HEK293 (cell line): ENCODE results near the gene PRUNE2.

Experiments used
- BCL11B ChIP-seq: fragments of 450-650 bp; formaldehyde crosslinking; IDR thresholded peaks from 2 replicates; pipeline ENCODE4 v1.5.1; 2016; ENCODE audit warnings: low read depth, missing biosample characterization, missing genetic modification characterization
- GFI1B ChIP-seq: fragments of 450-650 bp; formaldehyde crosslinking; IDR thresholded peaks from 2 replicates; pipeline ENCODE4 v1.5.1; 2016; ENCODE audit warnings: missing biosample characterization, missing genetic modification characterization
- GLIS2 ChIP-seq: fragments of 450-650 bp; formaldehyde crosslinking; IDR thresholded peaks from 2 replicates; pipeline ENCODE4 v1.5.1; 2016; ENCODE audit warnings: missing biosample characterization, missing genetic modification characterization
- KLF8 ChIP-seq: fragments of 450-650 bp; formaldehyde crosslinking; IDR thresholded peaks from 2 replicates; pipeline ENCODE4 v1.5.1; 2016; ENCODE audit warnings: missing biosample characterization, missing genetic modification characterization
- ZNF112 ChIP-seq: fragments of 450-650 bp; formaldehyde crosslinking; IDR thresholded peaks from 2 replicates; pipeline ENCODE4 v1.5.0; 2017; ENCODE audit warnings: missing biosample characterization, missing genetic modification characterization
- ZNF169 ChIP-seq: fragments of 450-650 bp; formaldehyde crosslinking; IDR thresholded peaks from 2 replicates; pipeline ENCODE4 v1.5.1; 2016; ENCODE audit warnings: missing biosample characterization, missing genetic modification characterization
- ZNF174 ChIP-seq: fragments of 450-650 bp; formaldehyde crosslinking; IDR thresholded peaks from 2 replicates; pipeline ENCODE4 v1.5.0; 2017; ENCODE audit warnings: missing biosample characterization, mild to moderate bottlenecking, missing genetic modification characterization
- ZNF221 ChIP-seq: fragments of 450-650 bp; formaldehyde crosslinking; IDR thresholded peaks from 2 replicates; pipeline ENCODE4 v1.5.1; 2017; ENCODE audit warnings: missing biosample characterization, missing genetic modification characterization, borderline replicate concordance
- ZNF24 ChIP-seq: fragments of 450-650 bp; formaldehyde crosslinking; IDR thresholded peaks from 2 replicates; pipeline ENCODE4 v1.5.1; 2016; ENCODE audit warnings: missing biosample characterization, missing genetic modification characterization
- ZNF292 ChIP-seq: fragments of 450-650 bp; formaldehyde crosslinking; IDR thresholded peaks from 2 replicates; pipeline ENCODE4 v1.5.1; 2016; ENCODE audit warnings: low read depth, missing biosample characterization, missing genetic modification characterization, borderline replicate concordance
- ZNF394 ChIP-seq: fragments of 450-650 bp; formaldehyde crosslinking; IDR thresholded peaks from 2 replicates; pipeline ENCODE4 v1.5.1; 2016; ENCODE audit warnings: missing biosample characterization, missing genetic modification characterization, mild to moderate bottlenecking, moderate library complexity, borderline replicate concordance
- ZNF426 ChIP-seq: fragments of 450-650 bp; formaldehyde crosslinking; IDR thresholded peaks from 2 replicates; pipeline ENCODE4 v1.5.1; 2017; ENCODE audit warnings: missing biosample characterization, missing genetic modification characterization, mild to moderate bottlenecking, inconsistent platforms, moderate library complexity
- ZNF555 ChIP-seq: fragments of 450-650 bp; formaldehyde crosslinking; conservative IDR thresholded peaks from 2 replicates; pipeline ENCODE4 v1.5.1; 2017; ENCODE audit warnings: missing biosample characterization, mild to moderate bottlenecking, missing genetic modification characterization, inconsistent platforms
- ZNF560 ChIP-seq: fragments of 450-650 bp; formaldehyde crosslinking; IDR thresholded peaks from 2 replicates; pipeline ENCODE4 v1.5.1; 2017; ENCODE audit warnings: missing biosample characterization, missing genetic modification characterization, borderline replicate concordance
- ZNF610 ChIP-seq: fragments of 450-650 bp; formaldehyde crosslinking; IDR thresholded peaks from 2 replicates; pipeline ENCODE4 v1.5.1; 2016; ENCODE audit warnings: missing biosample characterization, missing genetic modification characterization, borderline replicate concordance
- ZNF623 ChIP-seq: fragments of 450-650 bp; formaldehyde crosslinking; IDR thresholded peaks from 2 replicates; pipeline ENCODE4 v1.5.1; 2016; ENCODE audit warnings: missing biosample characterization, missing genetic modification characterization
- ZNF660 ChIP-seq: fragments of 450-650 bp; IDR thresholded peaks from 2 replicates; pipeline ENCODE4 v1.5.1; 2018; ENCODE audit warnings: missing biosample characterization, mild to moderate bottlenecking, missing genetic modification characterization
- ZNF747 ChIP-seq: fragments of 450-650 bp; formaldehyde crosslinking; IDR thresholded peaks from 2 replicates; pipeline ENCODE4 v1.5.1; 2016; ENCODE audit warnings: missing biosample characterization, missing genetic modification characterization
- ZNF785 ChIP-seq: fragments of 450-650 bp; formaldehyde crosslinking; IDR thresholded peaks from 2 replicates; pipeline ENCODE4 v1.5.1; 2016; ENCODE audit warnings: missing biosample characterization, missing genetic modification characterization
- ZNF837 ChIP-seq: fragments of 450-650 bp; formaldehyde crosslinking; IDR thresholded peaks from 2 replicates; pipeline ENCODE4 v1.5.1; 2016; ENCODE audit warnings: missing biosample characterization, missing genetic modification characterization
- TF ChIP-seq, protein P1 (sequence below): fragments of 450-650 bp; formaldehyde crosslinking; conservative IDR thresholded peaks from 2 replicates; pipeline ENCODE4 v1.5.1; 2016; ENCODE audit warnings: low read depth, missing biosample characterization, missing genetic modification characterization
- TF ChIP-seq, protein P2 (sequence below): fragments of 450-650 bp; formaldehyde crosslinking; IDR thresholded peaks from 2 replicates; pipeline ENCODE4 v1.5.1; 2016; ENCODE audit warnings: missing biosample characterization, missing genetic modification characterization
- TF ChIP-seq, protein P3 (sequence below): fragments of 450-650 bp; formaldehyde crosslinking; IDR thresholded peaks from 2 replicates; pipeline ENCODE4 v1.5.1; 2017; ENCODE audit warnings: missing biosample characterization, missing genetic modification characterization
- TF ChIP-seq, protein P4 (sequence below): fragments of 450-650 bp; formaldehyde crosslinking; IDR thresholded peaks from 2 replicates; pipeline ENCODE4 v1.5.1; 2017; ENCODE audit warnings: missing biosample characterization, missing genetic modification characterization

PRUNE2 gene

DNA sequence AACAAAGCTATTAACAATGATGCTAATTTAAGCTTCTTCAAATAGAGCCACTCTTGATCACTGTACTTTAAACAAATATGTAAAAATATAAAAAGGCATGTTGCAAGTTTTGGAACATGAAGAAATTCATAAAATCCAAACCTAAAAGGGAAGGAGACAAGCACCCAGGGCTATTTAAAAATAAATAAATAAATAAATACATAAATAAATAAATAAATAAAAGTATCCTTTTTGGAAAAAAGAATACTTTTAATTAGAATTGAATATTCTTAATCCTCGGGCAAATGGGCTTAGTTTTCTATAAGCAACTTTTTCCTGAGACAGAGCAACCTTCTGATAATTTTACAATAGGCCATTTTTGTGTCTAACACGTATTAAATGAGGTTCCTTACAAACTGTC lies 289.1 kb downstream of the PRUNE2 start (continued):
- TF ChIP-seq, protein P1, sequence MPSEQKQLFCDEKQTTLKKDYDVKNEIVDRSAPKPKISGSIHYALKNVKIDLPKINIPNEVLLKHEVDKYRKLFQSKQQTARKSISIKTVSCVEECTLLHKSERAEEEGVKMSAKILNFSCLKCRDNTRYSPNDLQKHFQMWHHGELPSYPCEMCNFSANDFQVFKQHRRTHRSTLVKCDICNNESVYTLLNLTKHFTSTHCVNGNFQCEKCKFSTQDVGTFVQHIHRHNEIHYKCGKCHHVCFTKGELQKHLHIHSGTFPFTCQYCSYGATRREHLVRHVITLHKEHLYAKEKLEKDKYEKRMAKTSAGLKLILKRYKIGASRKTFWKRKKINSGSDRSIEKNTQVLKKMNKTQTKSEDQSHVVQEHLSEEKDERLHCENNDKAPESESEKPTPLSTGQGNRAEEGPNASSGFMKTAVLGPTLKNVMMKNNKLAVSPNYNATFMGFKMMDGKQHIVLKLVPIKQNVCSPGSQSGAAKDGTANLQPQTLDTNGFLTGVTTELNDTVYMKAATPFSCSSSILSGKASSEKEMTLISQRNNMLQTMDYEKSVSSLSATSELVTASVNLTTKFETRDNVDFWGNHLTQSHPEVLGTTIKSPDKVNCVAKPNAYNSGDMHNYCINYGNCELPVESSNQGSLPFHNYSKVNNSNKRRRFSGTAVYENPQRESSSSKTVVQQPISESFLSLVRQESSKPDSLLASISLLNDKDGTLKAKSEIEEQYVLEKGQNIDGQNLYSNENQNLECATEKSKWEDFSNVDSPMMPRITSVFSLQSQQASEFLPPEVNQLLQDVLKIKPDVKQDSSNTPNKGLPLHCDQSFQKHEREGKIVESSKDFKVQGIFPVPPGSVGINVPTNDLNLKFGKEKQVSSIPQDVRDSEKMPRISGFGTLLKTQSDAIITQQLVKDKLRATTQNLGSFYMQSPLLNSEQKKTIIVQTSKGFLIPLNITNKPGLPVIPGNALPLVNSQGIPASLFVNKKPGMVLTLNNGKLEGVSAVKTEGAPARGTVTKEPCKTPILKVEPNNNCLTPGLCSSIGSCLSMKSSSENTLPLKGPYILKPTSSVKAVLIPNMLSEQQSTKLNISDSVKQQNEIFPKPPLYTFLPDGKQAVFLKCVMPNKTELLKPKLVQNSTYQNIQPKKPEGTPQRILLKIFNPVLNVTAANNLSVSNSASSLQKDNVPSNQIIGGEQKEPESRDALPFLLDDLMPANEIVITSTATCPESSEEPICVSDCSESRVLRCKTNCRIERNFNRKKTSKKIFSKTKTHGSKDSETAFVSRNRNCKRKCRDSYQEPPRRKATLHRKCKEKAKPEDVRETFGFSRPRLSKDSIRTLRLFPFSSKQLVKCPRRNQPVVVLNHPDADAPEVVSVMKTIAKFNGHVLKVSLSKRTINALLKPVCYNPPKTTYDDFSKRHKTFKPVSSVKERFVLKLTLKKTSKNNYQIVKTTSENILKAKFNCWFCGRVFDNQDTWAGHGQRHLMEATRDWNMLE, result peak; percentile 52; the same call in 1 of the 2 replicates
- TF ChIP-seq KLF8 (tag by site-specific recombination) (no peak), ZNF169 (tag by site-specific recombination) (no peak), ZNF555 (tag by site-specific recombination) (peak; percentile 30), ZNF24 (tag by site-specific recombination) (no peak), ZNF623 (tag by site-specific recombination) (peak; percentile 22; the same call in 1 of the 2 replicates), GLIS2 (tag by site-specific recombination) (no peak), ZNF560 (tag by site-specific recombination) (no peak), ZNF112 (tag by site-specific recombination) (no peak), BCL11B (no peak), ZNF394 (tag by site-specific recombination) (peak; percentile 44; the same call in 1 of the 2 replicates), ZNF174 (tag by site-specific recombination) (no peak), GFI1B (tag by site-specific recombination) (no peak), ZNF610 (no peak), ZNF747 (no peak), ZNF292 (no peak), ZNF426 (tag by site-specific recombination) (peak; percentile 43), ZNF221 (tag by site-specific recombination) (no peak), ZNF660 (tag by site-specific recombination) (no peak), ZNF785 (tag by site-specific recombination) (no peak), ZNF837 (tag by site-specific recombination) (no peak)
- TF ChIP-seq, protein P2, sequence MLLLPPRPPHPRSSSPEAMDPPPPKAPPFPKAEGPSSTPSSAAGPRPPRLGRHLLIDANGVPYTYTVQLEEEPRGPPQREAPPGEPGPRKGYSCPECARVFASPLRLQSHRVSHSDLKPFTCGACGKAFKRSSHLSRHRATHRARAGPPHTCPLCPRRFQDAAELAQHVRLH (tag by site-specific recombination), result no peak
- TF ChIP-seq, protein P3, sequence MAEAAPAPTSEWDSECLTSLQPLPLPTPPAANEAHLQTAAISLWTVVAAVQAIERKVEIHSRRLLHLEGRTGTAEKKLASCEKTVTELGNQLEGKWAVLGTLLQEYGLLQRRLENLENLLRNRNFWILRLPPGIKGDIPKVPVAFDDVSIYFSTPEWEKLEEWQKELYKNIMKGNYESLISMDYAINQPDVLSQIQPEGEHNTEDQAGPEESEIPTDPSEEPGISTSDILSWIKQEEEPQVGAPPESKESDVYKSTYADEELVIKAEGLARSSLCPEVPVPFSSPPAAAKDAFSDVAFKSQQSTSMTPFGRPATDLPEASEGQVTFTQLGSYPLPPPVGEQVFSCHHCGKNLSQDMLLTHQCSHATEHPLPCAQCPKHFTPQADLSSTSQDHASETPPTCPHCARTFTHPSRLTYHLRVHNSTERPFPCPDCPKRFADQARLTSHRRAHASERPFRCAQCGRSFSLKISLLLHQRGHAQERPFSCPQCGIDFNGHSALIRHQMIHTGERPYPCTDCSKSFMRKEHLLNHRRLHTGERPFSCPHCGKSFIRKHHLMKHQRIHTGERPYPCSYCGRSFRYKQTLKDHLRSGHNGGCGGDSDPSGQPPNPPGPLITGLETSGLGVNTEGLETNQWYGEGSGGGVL (tag by site-specific recombination), result no peak
- TF ChIP-seq, protein P4, sequence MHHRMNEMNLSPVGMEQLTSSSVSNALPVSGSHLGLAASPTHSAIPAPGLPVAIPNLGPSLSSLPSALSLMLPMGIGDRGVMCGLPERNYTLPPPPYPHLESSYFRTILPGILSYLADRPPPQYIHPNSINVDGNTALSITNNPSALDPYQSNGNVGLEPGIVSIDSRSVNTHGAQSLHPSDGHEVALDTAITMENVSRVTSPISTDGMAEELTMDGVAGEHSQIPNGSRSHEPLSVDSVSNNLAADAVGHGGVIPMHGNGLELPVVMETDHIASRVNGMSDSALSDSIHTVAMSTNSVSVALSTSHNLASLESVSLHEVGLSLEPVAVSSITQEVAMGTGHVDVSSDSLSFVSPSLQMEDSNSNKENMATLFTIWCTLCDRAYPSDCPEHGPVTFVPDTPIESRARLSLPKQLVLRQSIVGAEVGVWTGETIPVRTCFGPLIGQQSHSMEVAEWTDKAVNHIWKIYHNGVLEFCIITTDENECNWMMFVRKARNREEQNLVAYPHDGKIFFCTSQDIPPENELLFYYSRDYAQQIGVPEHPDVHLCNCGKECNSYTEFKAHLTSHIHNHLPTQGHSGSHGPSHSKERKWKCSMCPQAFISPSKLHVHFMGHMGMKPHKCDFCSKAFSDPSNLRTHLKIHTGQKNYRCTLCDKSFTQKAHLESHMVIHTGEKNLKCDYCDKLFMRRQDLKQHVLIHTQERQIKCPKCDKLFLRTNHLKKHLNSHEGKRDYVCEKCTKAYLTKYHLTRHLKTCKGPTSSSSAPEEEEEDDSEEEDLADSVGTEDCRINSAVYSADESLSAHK (tag by site-specific recombination), result no peak
